H1 (cell line): Measurements from ENCODE around the gene LINC00632. TPM values are rescaled to one million over a fixed set of nuclear protein-coding genes. Genes with fewer than 3 reads are reported as not detected.

Experiments
- CTCF ChIA-PET: fragments of 300-600 bp; sonication (Branson Sonifier 250); formaldehyde crosslinking; loops from one replicate; lab custom pipeline; 2021; ENCODE audit not compliant: partially characterized antibody; lab: Charles Lee
- POLR2A ChIA-PET: fragments of 300-600 bp; sonication (Branson Sonifier 250); formaldehyde crosslinking; loops from one replicate; lab custom pipeline; 2021; ENCODE audit warnings: inconsistent platforms; ENCODE audit not compliant: partially characterized antibody; lab: Charles Lee
- DNase-seq, 2 experiments: peaks; one replicate each; pipeline versions ENCODE4 v3.0.0 to v3.0.0-alpha.2; 2010 to 2022; ENCODE audit warnings: low spot score in 2 of 2, low read depth in 1 of 2, mixed read lengths in 1 of 2
- FAIRE-seq: peaks from 2 replicates; lab custom pipeline; 2011; peaks lifted over from hg19 to GRCh38; lab: Jason Lieb, UNC
- H2AFZ ChIP-seq: 2 replicates; pipeline ENCODE4 v1.8.1; 2012; ENCODE audit warnings: low read length, inconsistent platforms
- H2AK5ac ChIP-seq: 2 replicates; pipeline ENCODE4 v1.6.1; 2013; ENCODE audit warnings: low read depth, low read length
- H2BK120ac ChIP-seq: replicated peaks from 2 replicates; pipeline ENCODE3; 2013; ENCODE audit warnings: low read depth, low read length, inconsistent platforms
- H2BK12ac ChIP-seq: 2 replicates; pipeline ENCODE4 v1.6.1; 2013; ENCODE audit warnings: low read depth, low read length
- H2BK15ac ChIP-seq: 2 replicates; pipeline ENCODE4 v1.6.1; 2013; ENCODE audit warnings: low read length
- H2BK20ac ChIP-seq: 2 replicates; pipeline ENCODE4 v1.6.1; 2013; ENCODE audit warnings: low read length
- H2BK5ac ChIP-seq: 2 replicates; pipeline ENCODE4 v1.6.1; 2013; ENCODE audit warnings: low read depth, low read length
- H3K14ac ChIP-seq: 2 replicates; pipeline ENCODE4 v1.6.1; 2013; ENCODE audit warnings: inconsistent platforms; ENCODE audit not compliant: insufficient read length
- H3K18ac ChIP-seq: 2 replicates; pipeline ENCODE4 v1.6.1; 2013; ENCODE audit warnings: low read length; ENCODE audit errors: extremely low read depth
- H3K23ac ChIP-seq: 2 replicates; pipeline ENCODE4 v1.6.1; 2013; ENCODE audit warnings: inconsistent platforms; ENCODE audit not compliant: insufficient read length
- H3K23me2 ChIP-seq: 2 replicates; pipeline ENCODE4 v1.6.1; 2013; ENCODE audit warnings: low read depth, low read length
- H3K27ac ChIP-seq: 2 replicates; pipeline ENCODE4 v1.6.1; 2011; ENCODE audit warnings: low read depth, low read length, inconsistent platforms
- H3K27me3 ChIP-seq, 4 experiments: replicated peaks in 1 of 4; 1 replicate in 1 of 4; 2 replicates in 3 of 4; pipeline versions ENCODE4 v1.6.1 to v1.8.1; 2011 to 2013; ENCODE audit warnings: low read length in 3 of 4, mild to moderate bottlenecking in 3 of 4, inconsistent platforms in 2 of 4, mixed read lengths in 2 of 4, moderate library complexity in 1 of 4; ENCODE audit not compliant: control insufficient read depth in 3 of 4, insufficient read depth in 3 of 4; ENCODE audit errors: extremely low read depth in 1 of 4
- H3K36me3 ChIP-seq, 4 experiments: 2 replicates each; pipeline versions ENCODE4 v1.6.1 to v1.8.1; 2011 to 2013; ENCODE audit warnings: mild to moderate bottlenecking in 4 of 4, low read length in 3 of 4, moderate library complexity in 2 of 4, control low read depth in 1 of 4, inconsistent platforms in 1 of 4; ENCODE audit not compliant: insufficient read depth in 4 of 4, control insufficient read depth in 2 of 4
- H3K4ac ChIP-seq: replicated peaks from 2 replicates; pipeline ENCODE3; 2013; ENCODE audit warnings: low read length, low read depth, mixed read lengths, inconsistent platforms; ENCODE audit not compliant: insufficient read length
- H3K4me1 ChIP-seq, 4 experiments: replicated peaks in 1 of 4; 1 replicate in 1 of 4; 2 replicates in 3 of 4; pipeline versions ENCODE4 v1.6.1 to v1.8.1; 2011 to 2013; ENCODE audit warnings: low read length in 3 of 4, inconsistent platforms in 2 of 4, mixed read lengths in 1 of 4; ENCODE audit not compliant: insufficient read depth in 4 of 4, control insufficient read depth in 3 of 4
- H3K4me2 ChIP-seq, 2 experiments: 2 replicates each; pipeline versions ENCODE4 v1.6.1 to v1.8.1; 2011 to 2013; ENCODE audit warnings: low read depth in 2 of 2, low read length in 2 of 2, control low read depth in 1 of 2, inconsistent platforms in 1 of 2, mild to moderate bottlenecking in 1 of 2; ENCODE audit not compliant: insufficient read depth in 1 of 2
- H3K4me3 ChIP-seq, 4 experiments: fragments of 200-600, 300-600 bp in 1 of 4; sonication (generic), shearing (Covaris generic), sonication (Bioruptor Twin) in 1 of 4; 2 replicates each; pipeline versions ENCODE4 v1.5.1 to v1.8.1; 2011 to 2016; ENCODE audit warnings: low read length in 4 of 4, low read depth in 3 of 4, control low read depth in 2 of 4, inconsistent platforms in 2 of 4, mild to moderate bottlenecking in 2 of 4, mixed read lengths in 1 of 4, moderate library complexity in 1 of 4; ENCODE audit not compliant: insufficient read depth in 2 of 4; ENCODE audit errors: extremely low read depth in 1 of 4
- H3K56ac ChIP-seq: replicated peaks from 2 replicates; pipeline ENCODE3; 2013; ENCODE audit warnings: low read depth, mild to moderate bottlenecking, mixed read lengths, low read length, inconsistent platforms; ENCODE audit not compliant: insufficient read length
- H3K79me1 ChIP-seq: 2 replicates; pipeline ENCODE4 v1.6.1; 2013; ENCODE audit warnings: low read depth, low read length, control low read depth
- H3K79me2 ChIP-seq, 2 experiments: 2 replicates each; pipeline versions ENCODE4 v1.6.1 to v1.8.1; 2012 to 2013; ENCODE audit warnings: low read length in 2 of 2, mild to moderate bottlenecking in 2 of 2, inconsistent platforms in 1 of 2; ENCODE audit not compliant: insufficient read depth in 2 of 2, control insufficient read depth in 1 of 2
- H3K9ac ChIP-seq, 4 experiments: replicated peaks in 1 of 4; 1 replicate in 1 of 4; 2 replicates in 3 of 4; pipeline versions ENCODE4 v1.6.1 to v1.8.1; 2011 to 2013; ENCODE audit warnings: low read depth in 3 of 4, low read length in 3 of 4, control low read depth in 2 of 4, mild to moderate bottlenecking in 2 of 4, moderate library complexity in 2 of 4, inconsistent platforms in 1 of 4; ENCODE audit errors: extremely low read depth in 1 of 4
- H3K9me3 ChIP-seq, 2 experiments: 2 replicates each; pipeline versions ENCODE4 v1.6.1 to v1.8.1; 2012 to 2013; ENCODE audit warnings: mild to moderate bottlenecking in 2 of 2, moderate library complexity in 2 of 2, control low read depth in 1 of 2, inconsistent platforms in 1 of 2, low read depth in 1 of 2, low read length in 1 of 2, mixed read lengths in 1 of 2; ENCODE audit not compliant: insufficient read depth in 2 of 2
- H4K20me1 ChIP-seq, 2 experiments: replicated peaks in 1 of 2; 2 replicates each; pipeline versions ENCODE3 to v1.8.1; 2011 to 2013; ENCODE audit warnings: inconsistent platforms in 2 of 2, low read length in 2 of 2, mild to moderate bottlenecking in 1 of 2; ENCODE audit not compliant: insufficient read depth in 2 of 2, control insufficient read depth in 1 of 2
- H4K5ac ChIP-seq: 2 replicates; pipeline ENCODE4 v1.6.1; 2013; ENCODE audit warnings: low read length, low read depth, mixed read lengths, inconsistent platforms; ENCODE audit not compliant: insufficient read length
- H4K8ac ChIP-seq: 2 replicates; pipeline ENCODE4 v1.8.0; 2013; ENCODE audit warnings: mild to moderate bottlenecking, moderate library complexity, low read length, inconsistent platforms; ENCODE audit not compliant: insufficient read depth; ENCODE audit errors: extremely low read depth
- H4K91ac ChIP-seq: replicated peaks from 2 replicates; pipeline ENCODE3; 2013; ENCODE audit warnings: low read length, mixed read lengths, inconsistent platforms; ENCODE audit not compliant: insufficient read length
- CREB1 ChIP-seq: IDR thresholded peaks from 2 replicates; pipeline ENCODE4 v1.6.1; 2012; ENCODE audit warnings: inconsistent platforms
- E2F6 ChIP-seq: IDR thresholded peaks from 2 replicates; pipeline ENCODE4 v1.6.1; 2012; ENCODE audit warnings: inconsistent platforms
- EZH2 ChIP-seq: fragments of 200-600 bp; sonication (generic); IDR thresholded peaks from 2 replicates; pipeline ENCODE4 v1.7.1; 2012; ENCODE audit warnings: low read depth, mild to moderate bottlenecking, moderate library complexity, low read length, inconsistent platforms; ENCODE audit not compliant: severe bottlenecking
- MAX ChIP-seq: IDR thresholded peaks from 2 replicates; pipeline ENCODE4 v1.6.1; 2012; ENCODE audit warnings: inconsistent platforms
- POLR2A ChIP-seq, 2 experiments: IDR thresholded peaks; 1 replicate in 1 of 2; 2 replicates in 1 of 2; pipeline ENCODE4 v1.6.1; 2011; ENCODE audit warnings: low read depth in 2 of 2, low read length in 2 of 2, mild to moderate bottlenecking in 2 of 2; ENCODE audit errors: control extremely low read depth in 1 of 2
- POU5F1 ChIP-seq: IDR thresholded peaks from 2 replicates; pipeline ENCODE4 v1.6.1; 2011; ENCODE audit warnings: low read depth, mild to moderate bottlenecking, low read length, moderate library complexity
- SIN3A ChIP-seq, 2 experiments: IDR thresholded peaks in 1 of 2; conservative IDR thresholded peaks in 1 of 2; 2 replicates each; pipeline ENCODE4 v1.6.1; 2011 to 2012; ENCODE audit warnings: low read length in 2 of 2, improper control_type of control experiment in 1 of 2, low read depth in 1 of 2, mild to moderate bottlenecking in 1 of 2
- SP1 ChIP-seq: IDR thresholded peaks from 2 replicates; pipeline ENCODE4 v1.6.1; 2011; ENCODE audit warnings: low read depth, low read length
- TAF1 ChIP-seq: IDR thresholded peaks from 2 replicates; pipeline ENCODE4 v1.6.1; 2011; ENCODE audit warnings: mild to moderate bottlenecking, low read depth, low read length
- TBP ChIP-seq: IDR thresholded peaks from 2 replicates; pipeline ENCODE4 v1.6.1; 2011; ENCODE audit warnings: low read depth, low read length, improper control_type of control experiment
- TCF12 ChIP-seq: IDR thresholded peaks from 2 replicates; pipeline ENCODE4 v1.6.1; 2011; ENCODE audit warnings: low read depth, mild to moderate bottlenecking, low read length
- WGBS, 2 experiments: shearing (Covaris generic) in 1 of 2; methylation state at CpG; one replicate each; pipeline versions ENCODE4 v1.1.6 to v1.1.7; 2013 to 2015; ENCODE audit warnings: low lambda C conversion rate in 2 of 2, mixed read lengths in 2 of 2, inconsistent platforms in 1 of 2, low coverage in 1 of 2, missing lambda C conversion rate in 1 of 2; ENCODE audit not compliant: insufficient replicate concordance in 2 of 2, insufficient coverage in 1 of 2, insufficient read length in 1 of 2; ENCODE audit errors: extremely low coverage in 1 of 2, missing lambda C conversion rate in 1 of 2; 5-methylcytosine and 5-hydroxymethylcytosine counted together
- polyA plus RNA-seq, 7 experiments: library from polyadenylated mRNA; depleted of rRNA in 3 of 7; stranded (reverse) in 5 of 7; unstranded in 2 of 7; fragments of >200 nt in 5 of 7; fragments of 200-250 nt in 2 of 7; gene quantifications; 1 replicate in 5 of 7; 2 replicates in 1 of 7; 4 replicates in 1 of 7; pipeline versions ENCODE4 v1.2.1 to v1.2.3, GENCODE V29; 2011 to 2013; ENCODE audit warnings: missing spikeins in 2 of 7, mixed read lengths in 2 of 7
- total RNA-seq: library from RNA; stranded (reverse); fragmentation: NEBNext Ultra II Directional; extraction: Animal tissue kit (Norgen Biotek cat#: 25700); gene quantifications from 2 replicates; pipeline ENCODE4 v1.2.1, GENCODE V29; 2021

Gene LINC00632
- total and polyA plus RNA-seq, 2 of the 8 experiments (the other 6 are each of a cell fraction or from before 2014, with no cell fraction given), result 24.5 to 85.1 TPM

- H3K9ac ChIP-seq, result 0 out of 7 replicates have a peak overlapping the region, but pooled peaks of 1 of the 4 experiments have one; percentile 22
- H2BK120ac ChIP-seq, result no peak overlapping the region
- POLR2A ChIA-PET, result interaction anchor here (1.0 to 1.5 kb wide), 4 partner anchors 11 to 355 kb away, joined by 3 to 6 read pairs (median 4); partner anchors contain the start of gene LDOC1
- H3K36me3 ChIP-seq, result no peaks in the 10 kb centered on the region; a peak in 1 of 8 replicates
- no peaks in the 10 kb centered on the region for H4K20me1 ChIP-seq
- no peak overlapping the region for H2AK5ac ChIP-seq
- H3K79me1 ChIP-seq, result no peaks in the 10 kb centered on the region
- CTCF ChIA-PET, result interaction anchor here (0.6 to 1.7 kb wide), 4 partner anchors 27 to 457 kb away, joined by 3 to 5 read pairs (median 4); no protein-coding TSS in a partner anchor
- H3K23me2 ChIP-seq, result no peaks in the 10 kb centered on the region; the same call in 1 of the 2 replicates
- H2BK5ac ChIP-seq, result 0 out of 2 replicates have a peak overlapping the region, but pooled peaks have one; percentile 32
- H3K4ac ChIP-seq, result no peak overlapping the region
- DNase-seq (peak; percentile 25 to 42), FAIRE-seq (peak; percentile 88)
- TF ChIP-seq TCF12 (0 out of 2 replicates have a peak, but pooled peaks have one; percentile 70), MAX (peak; percentile 57; the same call in 1 of the 2 replicates), TBP (peak; percentile 42; the same call in 1 of the 2 replicates), CREB1 (no peak), SIN3A (conservative IDR thresholded peaks at IDR 0.05 in 1 of 2, IDR thresholded peaks at IDR 0.05 in 1 of 2; ENCODE audit: low read depth in 1 of 2, low read length in 2 of 2) (no peak), POLR2A (IDR thresholded peaks at IDR 0.05; ENCODE audit: control extremely low read depth in 1 of 2, low read depth in 2 of 2, low read length in 2 of 2) (peak in 1 of 2 experiments; percentile 29; a peak in 1 of 3 replicates), POU5F1 (peak; percentile 2; the same call in 1 of the 2 replicates), EZH2 (no peak), TAF1 (0 out of 2 replicates have a peak, but pooled peaks have one; percentile 17), E2F6 (peak; percentile 42; the same call in 1 of the 2 replicates), SP1 (0 out of 2 replicates have a peak, but pooled peaks have one; percentile 11)
- H3K4me2 ChIP-seq, result peak overlapping the region; percentile 21 to 66; a peak in 3 of 4 replicates
- H3K4me1 ChIP-seq, result no peaks in the 10 kb centered on the region; a peak in 2 of 7 replicates
- H3K27ac ChIP-seq, result no peak overlapping the region
- H3K79me2 ChIP-seq, result no peaks in the 10 kb centered on the region
- H4K8ac ChIP-seq, result no peak overlapping the region
- H2BK12ac ChIP-seq, result 0 out of 2 replicates have a peak overlapping the region, but pooled peaks have one; percentile 50
- H4K5ac ChIP-seq, result no peak overlapping the region
- no peak overlapping the region for H3K56ac ChIP-seq
- no peak overlapping the region for H2AFZ ChIP-seq
- no peak overlapping the region for H2BK15ac ChIP-seq
- H3K4me3 ChIP-seq, result peak overlapping the region in 1 of 4 experiments; percentile 39; a peak in 3 of 8 replicates
- no peak overlapping the region for H3K18ac ChIP-seq
- no peak overlapping the region for H2BK20ac ChIP-seq
- H3K23ac ChIP-seq, result no peak overlapping the region
- WGBS, 2 experiments, result 48% methylated on average over 3 of the region's 3 CpGs; no CpG with 5 or more reads in 1 of the 2 experiments
- no peak overlapping the region for H3K14ac ChIP-seq
- no peaks in the 10 kb centered on the region for H3K27me3 ChIP-seq
- no peaks in the 10 kb centered on the region for H3K9me3 ChIP-seq
- H4K91ac ChIP-seq, result no peak overlapping the region
These were observed 111.7 kb downstream of the LINC00632 start for GRCh38 chrX:140821280-140821679.
